H1 (cell line): ENCODE results near the gene CRADD. TPM values are rescaled to one million over a fixed set of nuclear protein-coding genes. Genes with fewer than 3 reads are reported as not detected.

ENCODE experiments used
- CTCF ChIA-PET: fragments of 300-600 bp; sonication (Branson Sonifier 250); formaldehyde crosslinking; loops from one replicate; lab custom pipeline; 2021; ENCODE audit not compliant: partially characterized antibody; lab: Charles Lee
- POLR2A ChIA-PET: fragments of 300-600 bp; sonication (Branson Sonifier 250); formaldehyde crosslinking; loops from one replicate; lab custom pipeline; 2021; ENCODE audit warnings: inconsistent platforms; ENCODE audit not compliant: partially characterized antibody; lab: Charles Lee
- DNase-seq, 2 experiments: peaks; one replicate each; pipeline versions ENCODE4 v3.0.0 to v3.0.0-alpha.2; 2010 to 2022; ENCODE audit warnings: low spot score in 2 of 2, low read depth in 1 of 2, mixed read lengths in 1 of 2
- FAIRE-seq: peaks from 2 replicates; lab custom pipeline; 2011; peaks lifted over from hg19 to GRCh38; lab: Jason Lieb, UNC
- H2AFZ ChIP-seq: 2 replicates; pipeline ENCODE4 v1.8.1; 2012; ENCODE audit warnings: low read length, inconsistent platforms
- H2AK5ac ChIP-seq: 2 replicates; pipeline ENCODE4 v1.6.1; 2013; ENCODE audit warnings: low read depth, low read length
- H2BK120ac ChIP-seq: replicated peaks from 2 replicates; pipeline ENCODE3; 2013; ENCODE audit warnings: low read depth, low read length, inconsistent platforms
- H2BK12ac ChIP-seq: 2 replicates; pipeline ENCODE4 v1.6.1; 2013; ENCODE audit warnings: low read depth, low read length
- H2BK15ac ChIP-seq: 2 replicates; pipeline ENCODE4 v1.6.1; 2013; ENCODE audit warnings: low read length
- H2BK20ac ChIP-seq: 2 replicates; pipeline ENCODE4 v1.6.1; 2013; ENCODE audit warnings: low read length
- H2BK5ac ChIP-seq: 2 replicates; pipeline ENCODE4 v1.6.1; 2013; ENCODE audit warnings: low read depth, low read length
- H3K14ac ChIP-seq: 2 replicates; pipeline ENCODE4 v1.6.1; 2013; ENCODE audit warnings: inconsistent platforms; ENCODE audit not compliant: insufficient read length
- H3K18ac ChIP-seq: 2 replicates; pipeline ENCODE4 v1.6.1; 2013; ENCODE audit warnings: low read length; ENCODE audit errors: extremely low read depth
- H3K23ac ChIP-seq: 2 replicates; pipeline ENCODE4 v1.6.1; 2013; ENCODE audit warnings: inconsistent platforms; ENCODE audit not compliant: insufficient read length
- H3K23me2 ChIP-seq: 2 replicates; pipeline ENCODE4 v1.6.1; 2013; ENCODE audit warnings: low read depth, low read length
- H3K27ac ChIP-seq: 2 replicates; pipeline ENCODE4 v1.6.1; 2011; ENCODE audit warnings: low read depth, low read length, inconsistent platforms
- H3K27me3 ChIP-seq, 4 experiments: replicated peaks in 1 of 4; 1 replicate in 1 of 4; 2 replicates in 3 of 4; pipeline versions ENCODE4 v1.6.1 to v1.8.1; 2011 to 2013; ENCODE audit warnings: low read length in 3 of 4, mild to moderate bottlenecking in 3 of 4, inconsistent platforms in 2 of 4, mixed read lengths in 2 of 4, moderate library complexity in 1 of 4; ENCODE audit not compliant: control insufficient read depth in 3 of 4, insufficient read depth in 3 of 4; ENCODE audit errors: extremely low read depth in 1 of 4
- H3K36me3 ChIP-seq, 4 experiments: 2 replicates each; pipeline versions ENCODE4 v1.6.1 to v1.8.1; 2011 to 2013; ENCODE audit warnings: mild to moderate bottlenecking in 4 of 4, low read length in 3 of 4, moderate library complexity in 2 of 4, control low read depth in 1 of 4, inconsistent platforms in 1 of 4; ENCODE audit not compliant: insufficient read depth in 4 of 4, control insufficient read depth in 2 of 4
- H3K4ac ChIP-seq: replicated peaks from 2 replicates; pipeline ENCODE3; 2013; ENCODE audit warnings: low read length, low read depth, mixed read lengths, inconsistent platforms; ENCODE audit not compliant: insufficient read length
- H3K4me1 ChIP-seq, 4 experiments: replicated peaks in 1 of 4; 1 replicate in 1 of 4; 2 replicates in 3 of 4; pipeline versions ENCODE4 v1.6.1 to v1.8.1; 2011 to 2013; ENCODE audit warnings: low read length in 3 of 4, inconsistent platforms in 2 of 4, mixed read lengths in 1 of 4; ENCODE audit not compliant: insufficient read depth in 4 of 4, control insufficient read depth in 3 of 4
- H3K4me2 ChIP-seq, 2 experiments: 2 replicates each; pipeline versions ENCODE4 v1.6.1 to v1.8.1; 2011 to 2013; ENCODE audit warnings: low read depth in 2 of 2, low read length in 2 of 2, control low read depth in 1 of 2, inconsistent platforms in 1 of 2, mild to moderate bottlenecking in 1 of 2; ENCODE audit not compliant: insufficient read depth in 1 of 2
- H3K4me3 ChIP-seq, 4 experiments: fragments of 200-600, 300-600 bp in 1 of 4; sonication (generic), shearing (Covaris generic), sonication (Bioruptor Twin) in 1 of 4; 2 replicates each; pipeline versions ENCODE4 v1.5.1 to v1.8.1; 2011 to 2016; ENCODE audit warnings: low read length in 4 of 4, low read depth in 3 of 4, control low read depth in 2 of 4, inconsistent platforms in 2 of 4, mild to moderate bottlenecking in 2 of 4, mixed read lengths in 1 of 4, moderate library complexity in 1 of 4; ENCODE audit not compliant: insufficient read depth in 2 of 4; ENCODE audit errors: extremely low read depth in 1 of 4
- H3K56ac ChIP-seq: replicated peaks from 2 replicates; pipeline ENCODE3; 2013; ENCODE audit warnings: low read depth, mild to moderate bottlenecking, mixed read lengths, low read length, inconsistent platforms; ENCODE audit not compliant: insufficient read length
- H3K79me1 ChIP-seq: 2 replicates; pipeline ENCODE4 v1.6.1; 2013; ENCODE audit warnings: low read depth, low read length, control low read depth
- H3K79me2 ChIP-seq, 2 experiments: 2 replicates each; pipeline versions ENCODE4 v1.6.1 to v1.8.1; 2012 to 2013; ENCODE audit warnings: low read length in 2 of 2, mild to moderate bottlenecking in 2 of 2, inconsistent platforms in 1 of 2; ENCODE audit not compliant: insufficient read depth in 2 of 2, control insufficient read depth in 1 of 2
- H3K9ac ChIP-seq, 4 experiments: replicated peaks in 1 of 4; 1 replicate in 1 of 4; 2 replicates in 3 of 4; pipeline versions ENCODE4 v1.6.1 to v1.8.1; 2011 to 2013; ENCODE audit warnings: low read depth in 3 of 4, low read length in 3 of 4, control low read depth in 2 of 4, mild to moderate bottlenecking in 2 of 4, moderate library complexity in 2 of 4, inconsistent platforms in 1 of 4; ENCODE audit errors: extremely low read depth in 1 of 4
- H3K9me3 ChIP-seq, 2 experiments: 2 replicates each; pipeline versions ENCODE4 v1.6.1 to v1.8.1; 2012 to 2013; ENCODE audit warnings: mild to moderate bottlenecking in 2 of 2, moderate library complexity in 2 of 2, control low read depth in 1 of 2, inconsistent platforms in 1 of 2, low read depth in 1 of 2, low read length in 1 of 2, mixed read lengths in 1 of 2; ENCODE audit not compliant: insufficient read depth in 2 of 2
- H4K20me1 ChIP-seq, 2 experiments: replicated peaks in 1 of 2; 2 replicates each; pipeline versions ENCODE3 to v1.8.1; 2011 to 2013; ENCODE audit warnings: inconsistent platforms in 2 of 2, low read length in 2 of 2, mild to moderate bottlenecking in 1 of 2; ENCODE audit not compliant: insufficient read depth in 2 of 2, control insufficient read depth in 1 of 2
- H4K5ac ChIP-seq: 2 replicates; pipeline ENCODE4 v1.6.1; 2013; ENCODE audit warnings: low read length, low read depth, mixed read lengths, inconsistent platforms; ENCODE audit not compliant: insufficient read length
- H4K8ac ChIP-seq: 2 replicates; pipeline ENCODE4 v1.8.0; 2013; ENCODE audit warnings: mild to moderate bottlenecking, moderate library complexity, low read length, inconsistent platforms; ENCODE audit not compliant: insufficient read depth; ENCODE audit errors: extremely low read depth
- H4K91ac ChIP-seq: replicated peaks from 2 replicates; pipeline ENCODE3; 2013; ENCODE audit warnings: low read length, mixed read lengths, inconsistent platforms; ENCODE audit not compliant: insufficient read length
- ATF3 ChIP-seq: IDR thresholded peaks from 2 replicates; pipeline ENCODE4 v1.6.1; 2011; ENCODE audit warnings: low read depth, mild to moderate bottlenecking, low read length; ENCODE audit not compliant: insufficient read depth
- CBX8 ChIP-seq: fragments of 300-800, 300-1000 bp; sonication (generic); IDR thresholded peaks from 2 replicates; pipeline ENCODE4 v1.7.1; 2016; ENCODE audit warnings: low read depth, low read length, borderline replicate concordance
- CTCF ChIP-seq, 3 experiments: IDR thresholded peaks; 1 replicate in 2 of 3; 2 replicates in 1 of 3; pipeline versions ENCODE4 v1.5.1 to v1.6.1; 2011; ENCODE audit warnings: low read length in 3 of 3, mild to moderate bottlenecking in 3 of 3, inconsistent platforms in 2 of 3, low read depth in 1 of 3, moderate library complexity in 1 of 3; ENCODE audit not compliant: insufficient read depth in 1 of 3; ENCODE audit errors: control extremely low read depth in 1 of 3
- EGR1 ChIP-seq: IDR thresholded peaks from 2 replicates; pipeline ENCODE4 v1.6.1; 2011; ENCODE audit warnings: low read depth, low read length, borderline replicate concordance
- HDAC6 ChIP-seq: IDR thresholded peaks from one replicate; pipeline ENCODE4 v1.7.1; 2012; ENCODE audit warnings: low read depth, mild to moderate bottlenecking, inconsistent platforms, low read length, moderate library complexity
- JUN ChIP-seq: IDR thresholded peaks from 2 replicates; pipeline ENCODE4 v1.6.1; 2011; ENCODE audit warnings: low read depth, mild to moderate bottlenecking, improper control_type of control experiment, low read length
- RXRA ChIP-seq: IDR thresholded peaks from 2 replicates; pipeline ENCODE4 v1.6.1; 2011; ENCODE audit warnings: low read depth, mild to moderate bottlenecking, low read length, moderate library complexity; ENCODE audit not compliant: insufficient read depth
- SIN3A ChIP-seq, 2 experiments: IDR thresholded peaks in 1 of 2; conservative IDR thresholded peaks in 1 of 2; 2 replicates each; pipeline ENCODE4 v1.6.1; 2011 to 2012; ENCODE audit warnings: low read length in 2 of 2, improper control_type of control experiment in 1 of 2, low read depth in 1 of 2, mild to moderate bottlenecking in 1 of 2
- SIX5 ChIP-seq: IDR thresholded peaks from 2 replicates; pipeline ENCODE4 v1.6.1; 2011; ENCODE audit warnings: mild to moderate bottlenecking, low read depth, low read length
- TEAD4 ChIP-seq: IDR thresholded peaks from 2 replicates; pipeline ENCODE4 v1.6.1; 2012; ENCODE audit warnings: low read depth, low read length, inconsistent platforms, mixed read lengths
- ZNF274 ChIP-seq: IDR thresholded peaks from 2 replicates; pipeline ENCODE4 v1.7.0; 2012; ENCODE audit warnings: low read length, borderline replicate concordance; ENCODE audit errors: extremely low read depth
- WGBS, 2 experiments: shearing (Covaris generic) in 1 of 2; methylation state at CpG; one replicate each; pipeline versions ENCODE4 v1.1.6 to v1.1.7; 2013 to 2015; ENCODE audit warnings: low lambda C conversion rate in 2 of 2, mixed read lengths in 2 of 2, inconsistent platforms in 1 of 2, low coverage in 1 of 2, missing lambda C conversion rate in 1 of 2; ENCODE audit not compliant: insufficient replicate concordance in 2 of 2, insufficient coverage in 1 of 2, insufficient read length in 1 of 2; ENCODE audit errors: extremely low coverage in 1 of 2, missing lambda C conversion rate in 1 of 2; 5-methylcytosine and 5-hydroxymethylcytosine counted together
- polyA plus RNA-seq, 7 experiments: library from polyadenylated mRNA; depleted of rRNA in 3 of 7; stranded (reverse) in 5 of 7; unstranded in 2 of 7; fragments of >200 nt in 5 of 7; fragments of 200-250 nt in 2 of 7; gene quantifications; 1 replicate in 5 of 7; 2 replicates in 1 of 7; 4 replicates in 1 of 7; pipeline versions ENCODE4 v1.2.1 to v1.2.3, GENCODE V29; 2011 to 2013; ENCODE audit warnings: missing spikeins in 2 of 7, mixed read lengths in 2 of 7
- total RNA-seq: library from RNA; stranded (reverse); fragmentation: NEBNext Ultra II Directional; extraction: Animal tissue kit (Norgen Biotek cat#: 25700); gene quantifications from 2 replicates; pipeline ENCODE4 v1.2.1, GENCODE V29; 2021

The CRADD gene
- total and polyA plus RNA-seq, 2 of the 8 experiments (the other 6 are each of a cell fraction or from before 2014, with no cell fraction given), result 8.1 to 15.4 TPM

GRCh38 chr12:93851257-93851671 is 174.1 kb downstream of the CRADD start:
- Histone ChIP-seq H3K4me3 (no peak overlapping the region), H3K79me1 (no peaks in the 10 kb centered on the region), H2BK15ac (no peak overlapping the region), H2BK20ac (no peak overlapping the region), H2AFZ (no peak overlapping the region), H3K56ac (no peak overlapping the region), H3K4ac (no peak overlapping the region), H2BK120ac (no peak overlapping the region), H4K5ac (no peak overlapping the region), H3K9me3 (no peaks in the 10 kb centered on the region), H3K27me3 (no peaks in the 10 kb centered on the region), H3K14ac (no peak overlapping the region), H2AK5ac (no peak overlapping the region), H3K4me1 (peaks cover 0 to 2% (median under 1%) of the 10 kb centered on the region in 4 experiments; a peak in 2 of 7 replicates), H4K91ac (no peak overlapping the region), H3K36me3 (no peaks in the 10 kb centered on the region), H3K79me2 (no peaks in the 10 kb centered on the region), H4K20me1 (no peaks in the 10 kb centered on the region), H3K18ac (no peak overlapping the region), H3K23me2 (no peaks in the 10 kb centered on the region), H3K27ac (no peak overlapping the region), H3K4me2 (no peak overlapping the region), H4K8ac (no peak overlapping the region), H2BK12ac (no peak overlapping the region), H3K23ac (no peak overlapping the region), H2BK5ac (no peak overlapping the region), H3K9ac (no peak overlapping the region)
- FAIRE-seq (no peak), DNase-seq (no peak)
- ChIA-PET CTCF (interaction anchor here (0.8 to 1.5 kb wide), 4 partner anchors 12 to 348 kb away, joined by 3 to 4 read pairs (median 4); no protein-coding TSS in a partner anchor), POLR2A (no interaction called here)
- 87% methylated on average over 4 of the region's 4 CpGs; no CpG with 5 or more reads in 1 of the 2 experiments for WGBS, 2 experiments
- TF ChIP-seq ZNF274, result no peak
- no peak for TF ChIP-seq CTCF (IDR thresholded peaks at IDR 0.05; ENCODE audit: control extremely low read depth in 1 of 3, insufficient read depth in 1 of 3, low read depth in 1 of 3, low read length in 3 of 3)
- TF ChIP-seq CBX8, result no peak
- TF ChIP-seq TEAD4, result no peak
- TF ChIP-seq SIN3A (conservative IDR thresholded peaks at IDR 0.05 in 1 of 2, IDR thresholded peaks at IDR 0.05 in 1 of 2; ENCODE audit: low read depth in 1 of 2, low read length in 2 of 2), result no peak
- TF ChIP-seq SIX5, result no peak
- TF ChIP-seq RXRA, result no peak
- TF ChIP-seq ATF3, result no peak
- TF ChIP-seq JUN, result no peak
- no peak for TF ChIP-seq HDAC6
- no peak for TF ChIP-seq EGR1
